Suprapubic skin (tissue), 4 donors: ENCODE data around the gene KIF22. TPM values are rescaled to one million over a fixed set of nuclear protein-coding genes. Genes with fewer than 3 reads are reported as not detected.
A peak's percentile ranks its signal among the peaks of the same experiment; 100 is the strongest.

Experiments used
- DNase-seq, 2 donors: peaks; one replicate each; pipeline ENCODE4 v3.0.0-alpha.2; 2019; ENCODE audit warnings: low spot score in 2 of 2
- H3K27ac ChIP-seq: fragments of 200-600 bp; sonication (generic); one replicate; pipeline ENCODE4 v1.5.1; 2019
- H3K27me3 ChIP-seq: fragments of 200-600 bp; sonication (generic); one replicate; pipeline ENCODE4 v1.5.1; 2019
- H3K36me3 ChIP-seq: fragments of 200-600 bp; sonication (generic); one replicate; pipeline ENCODE4 v1.5.1; 2019
- H3K4me1 ChIP-seq: fragments of 200-600 bp; sonication (generic); one replicate; pipeline ENCODE4 v1.5.1; 2019
- H3K4me3 ChIP-seq: fragments of 200-600 bp; sonication (generic); one replicate; pipeline ENCODE4 v1.5.1; 2019; ENCODE audit warnings: mild to moderate bottlenecking
- H3K9me3 ChIP-seq: fragments of 200-600 bp; sonication (generic); one replicate; pipeline ENCODE4 v1.5.1; 2019
- CTCF ChIP-seq, 2 donors: fragments of 200-600 bp in 1 of 2; fragments of 450-650 bp in 1 of 2; sonication (generic) in 1 of 2; IDR thresholded peaks; one replicate each; pipeline ENCODE4 v1.5.1; 2016 to 2019; ENCODE audit warnings: antibody characterized with exemption in 2 of 2, mild to moderate bottlenecking in 1 of 2, moderate library complexity in 1 of 2
- EP300 ChIP-seq: sonication (generic); formaldehyde crosslinking; IDR thresholded peaks from one replicate; pipeline ENCODE4 v1.6.1; 2017; ENCODE audit warnings: antibody characterized with exemption
- POLR2A ChIP-seq, 2 donors: fragments of 450-650 bp; IDR thresholded peaks; one replicate each; pipeline ENCODE4 v1.6.1; 2017; ENCODE audit warnings: antibody characterized with exemption in 2 of 2, mild to moderate bottlenecking in 2 of 2, moderate library complexity in 2 of 2
- POLR2AphosphoS5 ChIP-seq, 3 donors: sonication (generic); formaldehyde crosslinking; IDR thresholded peaks; one replicate each; pipeline ENCODE4 v1.6.1; 2017; ENCODE audit warnings: antibody characterized with exemption in 3 of 3
- WGBS: methylation state at CpG from one replicate; pipeline ENCODE4 v1.1.5; 2018; 5-methylcytosine and 5-hydroxymethylcytosine counted together
- total RNA-seq, 4 donors: library from RNA; depleted of rRNA; stranded (reverse); fragments of >200 nt; gene quantifications; one replicate each; pipeline ENCODE4 v1.1.0, GENCODE V29; 2016

KIF22 gene
- total RNA-seq, 4 donors from 2014 or later: 42.8 to 65.7 (median 55.1) TPM

GRCh38 chr16:29816694-29817441 lies 26.3 kb downstream of the KIF22 start:
- H3K4me3 ChIP-seq: peak overlapping the region; percentile 76
- H3K4me1 ChIP-seq: peaks cover 77% of the 10 kb centered on the region
- H3K27ac ChIP-seq: peak overlapping the region; percentile 80
- H3K36me3 ChIP-seq: peaks cover 12% of the 10 kb centered on the region
- TF ChIP-seq CTCF (IDR thresholded peaks at IDR 0.05) (no peak), EP300 (no peak), POLR2A (IDR thresholded peaks at IDR 0.05) (no peak), POLR2AphosphoS5 (IDR thresholded peaks at IDR 0.05) (no peak)
- WGBS: 4% methylated on average over 26 of the region's 37 CpGs
- no peaks in the 10 kb centered on the region for H3K9me3 ChIP-seq
- peak in 1 of 2 donors; percentile 86 for DNase-seq
- no peaks in the 10 kb centered on the region for H3K27me3 ChIP-seq

- no peak overlapping the region for H3K27ac ChIP-seq
- peaks cover 76% of the 10 kb centered on the region for H3K4me1 ChIP-seq
- TF ChIP-seq EP300 (no peak), CTCF (IDR thresholded peaks at IDR 0.05) (no peak), POLR2A (IDR thresholded peaks at IDR 0.05) (no peak), POLR2AphosphoS5 (IDR thresholded peaks at IDR 0.05) (no peak)
- H3K36me3 ChIP-seq: peaks cover 12% of the 10 kb centered on the region
- no peaks in the 10 kb centered on the region for H3K27me3 ChIP-seq
- no peak overlapping the region for H3K4me3 ChIP-seq
- WGBS: 55% methylated on average over 4 of the region's 4 CpGs
- DNase-seq: no peak
- H3K9me3 ChIP-seq: no peaks in the 10 kb centered on the region
Measured at GRCh38 chr16:29818082-29818481, 27.5 kb downstream of the KIF22 start.

- TF ChIP-seq EP300 (no peak), POLR2AphosphoS5 (IDR thresholded peaks at IDR 0.05) (no peak), CTCF (IDR thresholded peaks at IDR 0.05) (no peak), POLR2A (IDR thresholded peaks at IDR 0.05) (no peak)
- H3K27ac ChIP-seq: no peak overlapping the region
- H3K36me3 ChIP-seq: peaks cover 12% of the 10 kb centered on the region
- DNase-seq: no peak
- 50% methylated on average over 9 of the region's 15 CpGs for WGBS
- no peaks in the 10 kb centered on the region for H3K27me3 ChIP-seq
- H3K4me1 ChIP-seq: peaks cover 80% of the 10 kb centered on the region
- H3K4me3 ChIP-seq: no peak overlapping the region
- no peaks in the 10 kb centered on the region for H3K9me3 ChIP-seq
Measured at GRCh38 chr16:29819506-29819905, 29.0 kb downstream of the KIF22 start.

GRCh38 chr16:29820271-29820701 lies 29.7 kb downstream of the KIF22 start, which contains the start of gene MVP:
MVP (plus strand) TSS chr16:29820462; CDS start chr16:29830550, 10,088 bp downstream.
- peak in 1 of 2 donors; percentile 78 for DNase-seq

More at GRCh38 chr16:29820271-29820701, 29.7 kb downstream of the KIF22 start, which contains the start of gene MVP:
- 0% methylated on average over 1 of the region's 4 CpGs for WGBS
- Histone ChIP-seq H3K27ac (peak within 1 kb of the TSS; percentile 88), H3K4me3 (peak within 1 kb of the TSS; percentile 63), H3K36me3 (peaks cover 12% of the 10 kb centered on the region), H3K9me3 (no peaks in the 10 kb centered on the region), H3K27me3 (no peaks in the 10 kb centered on the region), H3K4me1 (peaks cover 80% of the 10 kb centered on the region)
- TF ChIP-seq CTCF (IDR thresholded peaks at IDR 0.05) (no peak), POLR2AphosphoS5 (IDR thresholded peaks at IDR 0.05) (peak in 2 of 3 donors; percentile 20 to 52), EP300 (no peak), POLR2A (IDR thresholded peaks at IDR 0.05) (peak in 1 of 2 donors; percentile 56)
